Activated T-helper 17 cell treated with anti-CD3 and anti-CD28 coated beads, Interleukin-2, amount 50 U/mL, for 72 hours (primary cell): ENCODE results near the gene WDR76. TPM values are rescaled to one million over a fixed set of nuclear protein-coding genes. Genes with fewer than 3 reads are reported as not detected.

ENCODE experiments used
- ATAC-seq: fragments of 150-1000 bp; cut with Tn5 transposase; replicated peaks from 2 replicates; pipeline ENCODE4 v1.10.0; 2021; ENCODE audit warnings: mild to moderate bottlenecking, moderate library complexity
- H3K27ac Mint-ChIP-seq: one replicate; pipeline ENCODE4 v1.8.0; 2022; ENCODE audit warnings: mixed read lengths
- H3K27me3 Mint-ChIP-seq: one replicate; pipeline ENCODE4 v1.8.0; 2022; ENCODE audit warnings: mixed read lengths
- H3K36me3 Mint-ChIP-seq: one replicate; pipeline ENCODE4 v1.8.0; 2022; ENCODE audit warnings: low read depth, mild to moderate bottlenecking, mixed read lengths
- H3K4me1 Mint-ChIP-seq: one replicate; pipeline ENCODE4 v1.8.0; 2022; ENCODE audit warnings: mixed read lengths
- H3K4me3 Mint-ChIP-seq: one replicate; pipeline ENCODE4 v1.8.0; 2022; ENCODE audit warnings: mild to moderate bottlenecking, mixed read lengths
- H3K9me3 Mint-ChIP-seq: one replicate; pipeline ENCODE4 v1.8.0; 2022; ENCODE audit warnings: mixed read lengths
- total RNA-seq, 2 donors: library from RNA; stranded (reverse); gene quantifications; one replicate each; pipeline ENCODE4 v1.2.3, GENCODE V29; 2022

Gene WDR76
- total RNA-seq, result 10 to 100 TPM; 73.0 to 86.2 TPM

GRCh38 chr15:43826508-43827341 is at the start of gene WDR76:
Gene WDR76 (plus strand): TSS chr15:43827002. CDS start chr15:43827033, 31 bp downstream.
- H3K27me3 Mint-ChIP-seq, result no peaks in the 10 kb centered on the region
- peak within 1 kb of the TSS; percentile 81 for H3K27ac Mint-ChIP-seq
- peaks cover 16% of the 10 kb centered on the region for H3K4me1 Mint-ChIP-seq
- H3K9me3 Mint-ChIP-seq, result no peaks in the 10 kb centered on the region
- peaks cover 81% of the 10 kb centered on the region for H3K36me3 Mint-ChIP-seq
- peak within 1 kb of the TSS; percentile 98 for H3K4me3 Mint-ChIP-seq
- peak; percentile 75 for ATAC-seq

DNA sequence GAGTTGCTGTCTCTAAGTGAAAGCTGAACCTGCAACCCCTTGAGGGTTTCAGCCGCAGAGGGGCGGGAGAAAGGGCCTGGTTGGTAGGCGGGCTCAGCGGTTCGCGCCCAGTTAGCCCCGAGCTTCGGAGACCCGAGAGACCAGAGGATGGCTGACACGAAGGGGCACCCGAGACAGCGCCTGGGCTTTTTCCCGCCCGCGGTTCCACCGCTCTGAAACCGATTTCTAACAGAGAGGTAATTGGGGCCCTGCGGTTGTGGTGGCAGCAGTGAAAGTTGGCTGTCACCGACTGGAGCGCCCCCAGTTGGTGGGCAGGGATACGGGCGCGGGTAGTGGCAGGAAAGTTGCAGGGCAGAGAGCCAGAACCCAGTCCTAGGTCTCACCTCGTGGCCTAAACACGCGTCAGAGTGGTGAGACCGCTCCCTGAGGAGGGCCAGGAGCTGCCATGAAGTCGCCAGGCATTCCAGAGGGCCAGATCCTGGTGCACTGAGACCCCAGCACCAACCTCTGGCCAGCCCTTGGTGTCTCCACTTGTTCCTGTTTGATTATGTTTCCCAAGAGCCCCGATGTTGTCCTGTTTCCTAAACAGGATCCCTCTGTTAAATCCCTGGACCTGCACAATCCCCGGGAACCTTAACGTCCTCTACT is 49.4 kb upstream of the WDR76 start:
- Mint-ChIP-seq H3K27ac (peak overlapping the region; percentile 86), H3K9me3 (no peaks in the 10 kb centered on the region), H3K36me3 (peaks cover 24% of the 10 kb centered on the region), H3K27me3 (no peaks in the 10 kb centered on the region), H3K4me1 (peaks cover 6% of the 10 kb centered on the region), H3K4me3 (peak overlapping the region; percentile 86)
- peak; percentile 76 for ATAC-seq

- no peak for ATAC-seq
- H3K9me3 Mint-ChIP-seq, result no peaks in the 10 kb centered on the region
- H3K27ac Mint-ChIP-seq, result no peak overlapping the region
- H3K4me3 Mint-ChIP-seq, result no peak overlapping the region
- no peaks in the 10 kb centered on the region for H3K27me3 Mint-ChIP-seq
- peaks cover 8% of the 10 kb centered on the region for H3K36me3 Mint-ChIP-seq
- peaks cover 6% of the 10 kb centered on the region for H3K4me1 Mint-ChIP-seq
Measured at GRCh38 chr15:43779016-43779415, 47.8 kb upstream of the WDR76 start.

DNA sequence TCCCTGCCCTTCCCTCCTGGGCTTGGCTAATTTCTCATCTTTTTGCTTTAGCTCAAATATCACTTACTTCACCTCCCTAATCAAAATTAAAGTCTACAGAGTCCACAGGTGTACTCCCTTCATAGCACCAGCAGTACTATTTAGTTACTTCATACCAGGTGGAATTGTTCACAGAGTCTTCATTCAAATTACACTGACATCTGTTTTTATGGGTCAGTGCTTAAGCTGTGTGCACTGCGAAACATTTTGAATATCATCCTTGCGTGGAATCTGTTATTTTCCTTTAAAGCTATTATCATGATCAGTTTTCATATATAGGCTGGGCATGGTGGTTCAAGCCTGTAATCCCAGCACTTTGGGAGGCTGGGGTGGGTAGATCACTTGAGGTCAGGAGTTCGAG is 37.4 kb upstream of the WDR76 start:
- Mint-ChIP-seq H3K9me3 (no peaks in the 10 kb centered on the region), H3K4me3 (no peak overlapping the region), H3K4me1 (peaks cover 11% of the 10 kb centered on the region), H3K27me3 (no peaks in the 10 kb centered on the region), H3K36me3 (peaks cover 26% of the 10 kb centered on the region), H3K27ac (no peak overlapping the region)
- no peak for ATAC-seq

- H3K27me3 Mint-ChIP-seq, result no peaks in the 10 kb centered on the region
Measured at GRCh38 chr15:43791993-43792760, 34.6 kb upstream of the WDR76 start, which contains the start of gene SERF2. Gene SERF2 (plus strand): TSS chr15:43792320. CDS start chr15:43792377, 57 bp downstream.

GRCh38 chr15:43792761-43793476 is 33.9 kb upstream of the WDR76 start:
- H3K27ac Mint-ChIP-seq, result peak overlapping the region; percentile 97
- H3K36me3 Mint-ChIP-seq, result peaks cover 61% of the 10 kb centered on the region
- H3K9me3 Mint-ChIP-seq, result no peaks in the 10 kb centered on the region
- peak overlapping the region; percentile 97 for H3K4me3 Mint-ChIP-seq
- peaks cover 29% of the 10 kb centered on the region for H3K4me1 Mint-ChIP-seq
- no peaks in the 10 kb centered on the region for H3K27me3 Mint-ChIP-seq
- ATAC-seq, result no peak

More at GRCh38 chr15:43791993-43792760, 34.6 kb upstream of the WDR76 start, which contains the start of gene SERF2:
- peak within 1 kb of the TSS; percentile 97 for H3K4me3 Mint-ChIP-seq
- ATAC-seq, result peak; percentile 95
- peaks cover 54% of the 10 kb centered on the region for H3K36me3 Mint-ChIP-seq
- H3K9me3 Mint-ChIP-seq, result no peaks in the 10 kb centered on the region
- peak within 1 kb of the TSS; percentile 97 for H3K27ac Mint-ChIP-seq
- H3K4me1 Mint-ChIP-seq, result peaks cover 29% of the 10 kb centered on the region

DNA sequence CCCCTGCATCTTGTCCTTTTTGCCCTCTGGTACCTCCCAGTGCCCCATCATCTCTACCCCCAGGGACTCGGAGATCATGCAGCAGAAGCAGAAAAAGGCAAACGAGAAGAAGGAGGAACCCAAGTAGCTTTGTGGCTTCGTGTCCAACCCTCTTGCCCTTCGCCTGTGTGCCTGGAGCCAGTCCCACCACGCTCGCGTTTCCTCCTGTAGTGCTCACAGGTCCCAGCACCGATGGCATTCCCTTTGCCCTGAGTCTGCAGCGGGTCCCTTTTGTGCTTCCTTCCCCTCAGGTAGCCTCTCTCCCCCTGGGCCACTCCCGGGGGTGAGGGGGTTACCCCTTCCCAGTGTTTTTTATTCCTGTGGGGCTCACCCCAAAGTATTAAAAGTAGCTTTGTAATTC is 33.2 kb upstream of the WDR76 start:
- Mint-ChIP-seq H3K27ac (peak overlapping the region; percentile 97), H3K4me3 (peak overlapping the region; percentile 97), H3K4me1 (peaks cover 29% of the 10 kb centered on the region), H3K27me3 (no peaks in the 10 kb centered on the region), H3K9me3 (no peaks in the 10 kb centered on the region), H3K36me3 (peaks cover 69% of the 10 kb centered on the region)
- ATAC-seq, result no peak

DNA sequence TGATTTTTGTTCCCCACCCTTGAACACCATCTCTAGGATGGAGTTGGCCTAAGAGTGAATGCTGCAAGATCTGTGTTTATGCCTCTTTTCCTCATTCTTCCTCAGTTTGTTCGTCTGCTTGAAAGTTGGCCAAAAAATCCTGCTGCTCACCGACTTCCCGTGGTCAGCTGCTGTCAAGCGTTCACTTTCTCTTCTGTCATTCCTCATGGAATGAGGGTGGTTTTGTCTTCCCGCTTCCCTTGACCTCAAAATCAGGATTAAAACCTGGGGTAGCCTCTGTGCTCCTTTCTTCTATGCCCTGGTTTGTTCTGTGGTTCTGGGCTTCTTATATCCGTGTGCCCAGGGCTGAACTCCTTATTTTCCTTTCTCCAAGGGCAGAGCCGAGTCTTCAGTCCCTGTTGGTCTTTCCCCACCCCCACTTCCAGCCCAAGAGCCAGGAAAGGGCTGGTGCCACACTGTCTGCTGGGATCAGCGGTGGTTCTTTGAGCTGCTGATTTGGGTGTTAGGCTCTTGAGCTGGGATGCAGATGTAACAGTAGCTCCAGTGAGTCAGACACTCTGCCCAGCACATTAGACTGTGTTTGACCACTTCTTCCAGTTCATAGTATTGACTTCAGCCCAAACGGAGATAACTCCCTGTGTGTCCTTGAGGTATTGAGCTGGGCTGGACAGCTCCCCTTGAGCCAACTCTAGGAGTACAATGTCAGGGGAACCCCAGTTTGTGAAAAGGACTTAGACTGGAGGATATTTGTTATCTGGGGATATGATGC is 32.3 kb upstream of the WDR76 start:
- H3K36me3 Mint-ChIP-seq, result peaks cover 77% of the 10 kb centered on the region
- no peaks in the 10 kb centered on the region for H3K27me3 Mint-ChIP-seq
- ATAC-seq, result no peak
- H3K27ac Mint-ChIP-seq, result peak overlapping the region; percentile 97
- H3K4me3 Mint-ChIP-seq, result peak overlapping the region; percentile 97
- H3K4me1 Mint-ChIP-seq, result peaks cover 33% of the 10 kb centered on the region
- no peaks in the 10 kb centered on the region for H3K9me3 Mint-ChIP-seq

- Mint-ChIP-seq H3K4me1 (peaks cover 37% of the 10 kb centered on the region), H3K4me3 (peak overlapping the region; percentile 97), H3K27ac (no peak overlapping the region), H3K36me3 (peaks cover 84% of the 10 kb centered on the region), H3K9me3 (no peaks in the 10 kb centered on the region), H3K27me3 (no peaks in the 10 kb centered on the region)
- ATAC-seq, result no peak
Measured at GRCh38 chr15:43795197-43795596, 31.6 kb upstream of the WDR76 start.

DNA sequence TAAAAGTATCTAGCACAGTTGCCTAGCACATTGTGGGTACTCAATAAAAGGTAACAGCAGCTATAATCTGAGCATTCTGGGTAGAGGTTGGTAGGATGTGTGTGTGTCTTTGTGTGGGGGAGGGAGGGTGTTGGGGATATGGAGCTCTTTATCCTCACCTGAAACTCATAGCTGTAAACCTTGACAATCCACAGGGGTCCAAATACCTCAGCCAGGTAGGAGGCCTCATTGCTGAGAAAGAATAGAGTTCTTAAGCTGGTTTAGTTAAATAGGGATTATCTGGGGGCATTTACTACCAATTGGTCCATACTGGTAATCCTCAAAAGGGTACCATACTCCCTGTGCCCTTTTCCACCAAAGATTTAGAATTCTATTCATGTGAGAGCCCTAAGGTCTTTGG is 30.8 kb upstream of the WDR76 start:
- Mint-ChIP-seq H3K27ac (peak overlapping the region; percentile 13), H3K4me1 (peaks cover 43% of the 10 kb centered on the region), H3K9me3 (no peaks in the 10 kb centered on the region), H3K36me3 (peaks cover 92% of the 10 kb centered on the region), H3K27me3 (no peaks in the 10 kb centered on the region), H3K4me3 (no peak overlapping the region)
- no peak for ATAC-seq

DNA sequence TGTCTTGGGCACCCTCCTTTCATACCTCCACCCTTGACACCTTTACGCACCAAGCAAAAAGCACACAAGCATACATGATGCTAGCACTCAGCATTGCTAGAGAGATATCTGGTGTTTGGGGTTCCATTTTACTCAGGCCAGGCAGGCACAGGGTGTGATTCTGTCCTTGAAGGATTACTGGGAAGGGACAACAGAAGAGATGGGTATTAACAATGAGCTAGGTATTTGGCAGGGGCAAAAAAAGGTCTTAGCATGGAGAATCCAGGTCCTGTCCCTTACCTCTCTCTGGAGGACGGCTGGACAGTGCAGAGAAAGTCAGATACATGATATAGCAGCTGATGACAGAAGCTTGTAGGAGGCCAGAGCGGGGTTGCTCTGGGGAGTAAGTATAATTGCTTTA is 30.2 kb upstream of the WDR76 start:
- Mint-ChIP-seq H3K36me3 (peaks cover 98% of the 10 kb centered on the region), H3K4me3 (no peak overlapping the region), H3K4me1 (peaks cover 48% of the 10 kb centered on the region), H3K27me3 (no peaks in the 10 kb centered on the region), H3K9me3 (no peaks in the 10 kb centered on the region), H3K27ac (peak overlapping the region; percentile 13)
- no peak for ATAC-seq

DNA sequence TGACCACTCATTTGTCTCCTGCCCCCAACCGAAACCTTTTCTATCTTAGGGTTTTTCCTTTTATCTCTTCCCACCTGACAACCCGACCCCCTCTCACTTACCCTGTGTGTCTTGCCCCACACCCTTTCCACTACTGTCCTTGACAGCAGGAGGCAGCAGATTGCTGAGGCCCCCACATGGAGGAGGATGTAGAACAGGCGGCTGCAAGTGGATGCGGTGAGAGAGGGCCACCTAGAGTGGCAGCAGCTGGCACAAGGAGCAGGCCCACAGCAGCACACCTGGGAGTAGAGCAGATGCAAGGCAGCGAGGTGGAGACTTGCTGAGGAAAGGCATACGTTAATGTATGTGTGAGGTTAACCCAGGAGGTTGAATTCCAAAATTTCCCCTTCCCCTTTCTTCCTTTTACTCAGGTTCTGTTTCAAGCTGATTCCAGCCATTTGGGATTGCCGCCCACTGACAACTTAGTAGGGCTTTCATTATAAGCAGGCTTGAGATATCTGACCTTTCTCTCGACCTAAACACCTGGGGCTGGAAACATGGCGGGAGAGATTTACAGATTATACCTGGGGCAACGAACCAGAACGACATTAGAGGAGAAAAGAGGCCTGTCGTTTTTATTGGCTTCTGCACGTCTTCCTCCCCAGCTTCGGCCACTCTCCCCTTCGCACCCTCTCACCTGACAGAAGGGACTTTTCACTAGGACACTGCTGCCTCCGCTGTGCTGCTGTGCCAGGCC is 27.4 kb upstream of the WDR76 start:
- peak overlapping the region; percentile 96 for H3K4me3 Mint-ChIP-seq
- peaks cover 40% of the 10 kb centered on the region for H3K4me1 Mint-ChIP-seq
- H3K36me3 Mint-ChIP-seq, result peaks cover 100% of the 10 kb centered on the region

GRCh38 chr15:43799945-43800285 is 26.9 kb upstream of the WDR76 start, which contains the start of gene SERINC4:
Gene SERINC4 (minus strand): TSS chr15:43800220. CDS start chr15:43799986, 234 bp downstream.
- H3K4me3 Mint-ChIP-seq, result peak within 1 kb of the TSS; percentile 96
- no peak for ATAC-seq
- H3K27ac Mint-ChIP-seq, result peak within 1 kb of the TSS; percentile 95
- H3K36me3 Mint-ChIP-seq, result peaks cover 100% of the 10 kb centered on the region
- H3K4me1 Mint-ChIP-seq, result peaks cover 36% of the 10 kb centered on the region
- H3K27me3 Mint-ChIP-seq, result no peaks in the 10 kb centered on the region
- no peaks in the 10 kb centered on the region for H3K9me3 Mint-ChIP-seq

More for the DNA sequence above, 27.4 kb upstream of the WDR76 start:
- Mint-ChIP-seq H3K27me3 (no peaks in the 10 kb centered on the region), H3K27ac (peak overlapping the region; percentile 95), H3K9me3 (no peaks in the 10 kb centered on the region)
- no peak for ATAC-seq
